ENCODE results near the gene DOCK10.

Gene DOCK10

DNA sequence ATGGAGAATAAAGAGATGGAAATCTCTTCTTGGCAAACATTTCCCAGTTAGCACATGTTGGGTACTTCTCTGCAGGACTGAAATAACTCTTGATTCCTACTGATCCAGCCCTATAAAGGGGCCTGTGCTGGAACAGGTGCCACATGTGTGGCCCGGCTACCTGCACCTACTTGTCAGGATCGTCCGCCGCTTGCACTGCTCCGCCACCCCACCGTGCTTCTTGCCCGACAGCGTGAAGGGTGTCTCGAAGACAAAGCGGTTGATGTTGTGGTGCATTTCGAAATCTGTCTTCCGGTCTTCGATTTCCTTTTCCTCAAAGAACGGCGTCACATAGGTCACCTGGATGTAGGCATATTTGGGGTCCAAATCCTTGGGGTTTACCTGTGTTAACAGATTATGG is 267.5 kb downstream of the DOCK10 start:
- TF ChIP-seq, protein P1, sequence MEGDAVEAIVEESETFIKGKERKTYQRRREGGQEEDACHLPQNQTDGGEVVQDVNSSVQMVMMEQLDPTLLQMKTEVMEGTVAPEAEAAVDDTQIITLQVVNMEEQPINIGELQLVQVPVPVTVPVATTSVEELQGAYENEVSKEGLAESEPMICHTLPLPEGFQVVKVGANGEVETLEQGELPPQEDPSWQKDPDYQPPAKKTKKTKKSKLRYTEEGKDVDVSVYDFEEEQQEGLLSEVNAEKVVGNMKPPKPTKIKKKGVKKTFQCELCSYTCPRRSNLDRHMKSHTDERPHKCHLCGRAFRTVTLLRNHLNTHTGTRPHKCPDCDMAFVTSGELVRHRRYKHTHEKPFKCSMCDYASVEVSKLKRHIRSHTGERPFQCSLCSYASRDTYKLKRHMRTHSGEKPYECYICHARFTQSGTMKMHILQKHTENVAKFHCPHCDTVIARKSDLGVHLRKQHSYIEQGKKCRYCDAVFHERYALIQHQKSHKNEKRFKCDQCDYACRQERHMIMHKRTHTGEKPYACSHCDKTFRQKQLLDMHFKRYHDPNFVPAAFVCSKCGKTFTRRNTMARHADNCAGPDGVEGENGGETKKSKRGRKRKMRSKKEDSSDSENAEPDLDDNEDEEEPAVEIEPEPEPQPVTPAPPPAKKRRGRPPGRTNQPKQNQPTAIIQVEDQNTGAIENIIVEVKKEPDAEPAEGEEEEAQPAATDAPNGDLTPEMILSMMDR (IDR thresholded peaks at IDR 0.05; ENCODE audit: insufficient read depth, low read length, poor library complexity, severe bottlenecking): no peak
- no peak overlapping the region for H3K4me3 ChIP-seq (replicated peaks; ENCODE audit: low read depth, low read length)
- no peaks in the 10 kb centered on the region for H3K27me3 ChIP-seq (replicated peaks; ENCODE audit: control insufficient read depth, insufficient read depth, low read length)
- DNase-seq (ENCODE audit: extremely low read depth, insufficient read length): no peak
- peaks cover 26% of the 10 kb centered on the region for H3K36me3 ChIP-seq (ENCODE audit: control insufficient read depth, insufficient read depth, low read length)

DNA sequence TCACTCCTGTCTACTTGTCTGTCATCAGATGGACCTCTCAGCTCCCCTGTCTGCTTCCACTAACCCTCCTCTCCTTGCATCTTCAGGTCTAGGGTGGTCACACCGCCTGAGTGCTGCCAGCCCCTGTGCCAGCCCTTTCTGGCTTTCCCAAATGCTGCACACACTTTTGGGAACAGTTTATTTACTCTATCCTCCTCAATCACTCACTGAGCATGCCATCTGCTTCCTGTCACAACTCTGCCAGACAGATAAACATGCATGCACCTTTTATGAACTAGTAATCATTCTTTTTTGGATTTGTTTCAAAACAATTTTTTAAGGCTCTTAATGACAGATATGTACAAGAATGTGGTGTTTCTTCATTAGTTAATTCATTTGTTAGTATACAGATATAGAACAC is 269.8 kb downstream of the DOCK10 start:
- Histone ChIP-seq H3K36me3 (ENCODE audit: control insufficient read depth, insufficient read depth, low read length) (peaks cover 36% of the 10 kb centered on the region), H3K27me3 (replicated peaks; ENCODE audit: control insufficient read depth, insufficient read depth, low read length) (no peaks in the 10 kb centered on the region), H3K4me3 (replicated peaks; ENCODE audit: low read depth, low read length) (no peak overlapping the region)
- TF ChIP-seq, protein P1 (IDR thresholded peaks at IDR 0.05; ENCODE audit: insufficient read depth, low read length, poor library complexity, severe bottlenecking): no peak
- DNase-seq (ENCODE audit: extremely low read depth, insufficient read length): no peak

DNA sequence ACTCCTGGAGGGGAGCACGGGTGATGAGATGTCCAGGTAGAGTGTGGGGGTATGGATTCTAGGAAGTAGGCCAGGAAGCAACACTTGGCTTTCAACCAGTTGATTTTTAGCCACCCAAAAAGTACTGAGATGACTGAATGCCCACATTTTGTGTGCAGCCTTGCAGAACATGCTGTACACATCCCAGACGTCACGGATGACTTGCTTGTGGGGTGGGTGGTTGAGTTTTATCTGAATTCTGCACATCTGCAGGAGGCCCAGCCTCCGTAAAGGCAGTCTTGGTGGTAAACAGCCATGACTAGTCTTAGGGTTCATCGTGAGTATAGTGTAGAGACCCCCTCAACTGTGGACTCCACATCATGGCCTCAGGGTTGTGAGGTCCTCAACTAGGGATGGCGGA is 272.8 kb downstream of the DOCK10 start:
- H3K4me3 ChIP-seq (replicated peaks; ENCODE audit: low read depth, low read length): no peak overlapping the region
- no peaks in the 10 kb centered on the region for H3K27me3 ChIP-seq (replicated peaks; ENCODE audit: control insufficient read depth, insufficient read depth, low read length)
- TF ChIP-seq, protein P1 (IDR thresholded peaks at IDR 0.05; ENCODE audit: insufficient read depth, low read length, poor library complexity, severe bottlenecking): no peak
- peaks cover 33% of the 10 kb centered on the region for H3K36me3 ChIP-seq (ENCODE audit: control insufficient read depth, insufficient read depth, low read length)
- DNase-seq (ENCODE audit: extremely low read depth, insufficient read length): no peak

DNA sequence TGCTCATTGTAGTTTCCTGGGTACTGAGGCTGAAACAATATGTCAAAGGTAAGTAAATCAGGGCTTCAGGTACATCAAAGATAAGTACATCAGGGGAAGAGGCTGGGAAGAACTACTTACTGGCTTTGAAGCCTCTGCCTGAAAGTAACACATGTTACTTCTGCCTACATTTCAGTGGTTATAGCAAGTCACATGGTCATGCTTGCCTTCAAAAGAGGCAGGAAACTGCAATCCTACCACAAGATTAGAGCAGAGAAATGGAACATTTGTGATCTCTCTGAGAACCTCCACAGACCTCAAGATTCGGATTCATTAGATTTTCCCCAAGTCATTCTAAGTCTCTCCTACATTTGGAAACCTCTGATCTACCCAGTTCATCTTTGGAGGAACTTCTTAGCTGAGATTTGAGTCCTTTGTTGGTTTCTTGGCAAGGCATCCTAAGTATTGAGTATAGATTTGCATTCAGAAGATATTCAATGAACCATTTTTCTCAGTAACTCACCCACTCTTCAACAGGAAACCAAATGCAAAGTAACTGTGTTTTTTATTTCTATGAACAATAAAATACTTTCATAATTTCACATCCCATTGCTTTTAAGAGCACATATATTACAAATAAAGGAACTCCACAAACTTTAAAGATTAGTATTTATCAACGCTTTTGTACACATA is 277.6 kb downstream of the DOCK10 start:
- Histone ChIP-seq H3K27me3 (replicated peaks; ENCODE audit: control insufficient read depth, insufficient read depth, low read length) (no peaks in the 10 kb centered on the region), H3K36me3 (ENCODE audit: control insufficient read depth, insufficient read depth, low read length) (peaks cover 20% of the 10 kb centered on the region), H3K4me3 (replicated peaks; ENCODE audit: low read depth, low read length) (no peak overlapping the region)
- TF ChIP-seq, protein P1 (IDR thresholded peaks at IDR 0.05; ENCODE audit: insufficient read depth, low read length, poor library complexity, severe bottlenecking): no peak
- no peak for DNase-seq (ENCODE audit: extremely low read depth, insufficient read length)

DNA sequence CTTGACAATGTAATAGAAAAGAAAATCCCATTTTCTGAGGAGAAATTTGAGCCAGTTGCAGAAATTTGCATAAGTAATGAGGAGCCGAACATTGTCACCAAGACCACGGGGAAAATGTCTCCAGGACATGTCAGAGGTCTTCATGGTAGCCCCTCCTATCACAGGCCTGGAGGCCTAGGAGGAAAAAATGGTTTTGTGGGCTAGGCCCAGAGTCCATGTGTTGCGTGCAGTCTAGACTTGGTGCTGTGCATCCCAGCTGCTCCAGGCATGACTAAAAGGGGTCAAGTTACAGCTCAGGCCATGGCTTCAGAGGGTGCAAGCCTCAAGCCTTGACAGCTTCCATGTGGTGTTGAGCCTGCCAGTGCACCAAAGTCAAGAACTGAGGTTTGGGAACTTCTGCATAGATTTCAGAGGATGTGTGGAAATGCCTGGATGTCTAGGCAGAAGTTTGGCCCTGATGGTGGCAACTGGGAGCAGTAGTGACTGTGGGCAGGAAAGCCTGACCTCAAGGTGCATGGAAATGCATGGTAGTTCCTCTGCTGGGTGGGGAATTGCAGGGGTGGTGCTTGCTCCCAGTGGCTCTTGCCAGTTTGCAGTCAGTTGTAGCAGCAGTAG is 284.2 kb downstream of the DOCK10 start:
- Histone ChIP-seq H3K4me3 (replicated peaks; ENCODE audit: low read depth, low read length) (no peak overlapping the region), H3K36me3 (ENCODE audit: control insufficient read depth, insufficient read depth, low read length) (peaks cover 5% of the 10 kb centered on the region), H3K27me3 (replicated peaks; ENCODE audit: control insufficient read depth, insufficient read depth, low read length) (no peaks in the 10 kb centered on the region)
- DNase-seq (ENCODE audit: extremely low read depth, insufficient read length): no peak
- TF ChIP-seq, protein P1 (IDR thresholded peaks at IDR 0.05; ENCODE audit: insufficient read depth, low read length, poor library complexity, severe bottlenecking): no peak
